NOMO-1 (cell line): ENCODE results near the gene ASB13.

Experiments
- DNase-seq, 2 experiments: peaks; one replicate each; lab custom pipeline; 2025; ENCODE audit not compliant: unreplicated experiment in 2 of 2; lab: John Stamatoyannopoulos, UW

Gene ASB13

DNA sequence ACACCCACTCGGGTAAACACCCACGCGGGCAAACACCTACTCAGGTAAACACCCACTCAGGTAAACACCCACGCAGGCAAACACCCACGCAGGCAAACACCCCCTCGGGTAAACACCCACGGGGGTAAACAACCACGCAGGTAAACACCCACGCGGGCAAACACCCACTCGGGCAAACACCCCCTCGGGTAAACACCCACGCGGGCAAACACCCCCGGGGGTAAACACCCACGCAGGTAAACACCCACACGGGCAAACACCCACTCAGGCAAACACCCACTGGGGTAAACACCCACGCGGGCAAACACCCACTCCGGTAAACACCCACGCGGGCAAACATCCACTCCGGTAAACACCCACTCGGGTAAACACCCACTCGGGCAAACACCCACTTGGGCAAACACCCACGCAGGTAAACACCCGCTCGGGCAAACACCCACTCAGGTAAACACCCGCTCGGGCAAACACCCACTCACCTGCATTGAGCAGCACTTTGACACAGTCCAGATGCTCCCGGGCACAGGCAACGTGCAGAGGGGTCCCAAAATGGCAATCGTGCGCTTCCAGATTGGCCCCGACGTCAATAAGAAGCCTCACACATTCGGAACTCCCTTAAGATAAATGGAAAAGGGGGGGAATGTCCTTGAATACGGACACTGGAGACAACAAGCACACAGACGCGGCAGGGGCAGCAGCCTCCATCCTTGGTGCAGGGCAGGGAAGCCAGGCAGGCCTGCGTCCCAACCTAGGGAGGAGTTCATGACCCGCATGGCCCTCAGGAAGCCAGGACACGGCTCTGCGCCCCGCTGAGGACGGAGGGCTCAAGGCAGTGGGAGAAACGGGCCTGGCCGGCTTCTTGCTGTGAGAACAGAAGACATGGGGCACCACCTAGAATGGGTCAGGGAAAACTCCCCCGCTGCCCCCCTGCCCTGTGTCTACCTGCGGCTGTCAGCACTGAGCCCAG, 17.6 kb downstream of the ASB13 start:
- DNase-seq: no peak

DNA sequence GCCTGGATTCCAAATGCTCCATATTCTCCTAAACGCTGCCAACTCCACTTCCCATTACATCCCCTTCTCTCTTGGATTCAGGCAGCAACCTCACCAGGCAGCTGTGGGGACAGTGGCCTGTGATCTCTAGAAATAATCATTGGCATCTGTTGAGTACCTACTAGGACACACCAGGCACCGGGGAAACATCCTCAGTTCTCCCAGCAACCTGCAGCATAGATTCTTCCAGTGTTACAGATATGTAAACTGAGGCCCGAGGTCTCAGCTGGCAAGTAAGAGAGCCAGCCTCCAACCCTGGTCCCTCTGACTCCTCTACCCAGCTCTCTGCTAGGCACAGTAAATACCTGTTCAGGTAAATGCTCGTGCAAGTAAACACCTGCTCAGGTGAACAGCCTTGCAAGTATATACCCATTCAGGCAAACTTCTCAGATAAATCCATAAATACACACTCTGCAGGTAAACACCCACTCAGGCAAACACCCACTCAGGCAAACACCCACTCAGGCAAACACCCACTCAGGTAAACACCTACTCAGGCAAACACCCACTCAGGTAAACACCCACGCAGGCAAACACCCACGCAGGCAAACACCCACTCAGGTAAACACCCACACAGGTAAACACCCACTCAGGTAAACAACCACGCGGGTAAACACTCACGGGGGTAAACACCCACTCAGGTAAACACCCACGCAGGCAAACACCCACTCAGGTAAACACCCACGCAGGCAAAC, 18.7 kb downstream of the ASB13 start:
- DNase-seq: no peak

DNA sequence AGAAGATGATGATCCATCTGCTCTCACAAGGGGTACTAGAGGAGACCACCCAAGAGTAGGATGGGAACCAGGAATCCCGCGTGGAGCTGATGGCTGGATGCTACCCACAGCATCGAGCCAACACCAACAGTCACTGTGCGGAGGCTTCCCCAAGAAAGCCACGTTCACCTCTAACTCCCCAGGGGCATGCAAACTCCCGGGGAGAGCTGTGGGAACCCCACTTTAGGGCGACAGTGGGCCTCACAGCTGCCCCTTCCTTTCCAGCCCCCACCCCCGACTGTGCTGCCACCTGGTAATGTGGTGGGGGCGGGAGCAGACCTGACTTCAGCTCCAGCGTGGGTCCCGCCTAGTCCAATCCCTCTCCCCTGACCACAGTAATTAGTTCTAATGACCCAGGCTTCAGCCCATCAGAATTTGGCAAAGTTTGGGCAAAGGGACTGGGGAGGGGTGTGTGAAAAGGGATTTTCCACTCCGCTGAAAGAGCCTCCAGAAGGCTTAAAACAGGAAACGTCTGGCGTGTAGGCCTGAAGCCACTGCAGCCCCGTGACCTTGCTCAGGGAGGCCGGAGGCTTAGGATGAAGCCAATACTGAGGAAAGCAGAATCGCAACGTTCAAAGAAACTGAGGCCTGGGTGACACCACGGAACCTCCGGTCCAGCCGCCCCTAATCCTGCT, 20.3 kb downstream of the ASB13 start:
- DNase-seq: no peak

DNA sequence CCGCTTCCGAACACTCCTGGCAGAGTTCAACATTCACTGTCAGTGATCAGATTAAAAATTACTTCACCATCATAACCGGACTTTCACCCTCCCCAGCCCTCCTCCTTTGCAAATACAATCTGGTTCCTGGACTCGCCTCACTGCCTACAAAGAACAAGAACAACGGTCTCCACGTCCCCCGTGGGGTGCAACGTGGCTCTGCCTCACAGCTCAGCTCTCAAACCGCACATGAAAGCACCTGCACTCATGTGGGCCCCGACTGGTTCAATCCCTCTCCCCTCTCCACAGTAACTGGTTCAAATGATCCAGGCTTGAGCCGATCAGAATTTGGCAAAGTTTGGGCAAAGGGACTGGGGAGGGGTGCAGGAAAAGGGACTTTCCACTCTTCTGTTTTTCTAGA, 21.0 kb downstream of the ASB13 start:
- no peak for DNase-seq

DNA sequence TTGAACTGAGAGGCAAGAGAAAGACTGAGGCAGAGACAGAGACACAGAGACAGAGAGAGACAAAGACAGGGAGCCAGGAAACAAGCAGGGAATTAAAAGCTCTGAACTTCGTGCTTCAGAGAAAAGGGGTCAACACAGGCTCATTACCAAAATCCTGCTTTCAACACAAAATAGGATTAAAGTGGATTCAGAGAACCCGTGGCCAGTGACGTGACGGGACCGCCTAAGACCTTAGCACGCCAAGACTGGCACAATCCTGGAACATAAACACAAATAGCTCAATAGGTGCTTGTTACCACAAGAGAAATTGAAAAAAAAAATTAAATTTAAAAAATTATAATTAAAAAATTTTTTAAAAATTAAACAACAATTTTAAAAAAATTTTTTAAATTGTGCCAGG, 21.5 kb downstream of the ASB13 start:
- no peak for DNase-seq

DNA sequence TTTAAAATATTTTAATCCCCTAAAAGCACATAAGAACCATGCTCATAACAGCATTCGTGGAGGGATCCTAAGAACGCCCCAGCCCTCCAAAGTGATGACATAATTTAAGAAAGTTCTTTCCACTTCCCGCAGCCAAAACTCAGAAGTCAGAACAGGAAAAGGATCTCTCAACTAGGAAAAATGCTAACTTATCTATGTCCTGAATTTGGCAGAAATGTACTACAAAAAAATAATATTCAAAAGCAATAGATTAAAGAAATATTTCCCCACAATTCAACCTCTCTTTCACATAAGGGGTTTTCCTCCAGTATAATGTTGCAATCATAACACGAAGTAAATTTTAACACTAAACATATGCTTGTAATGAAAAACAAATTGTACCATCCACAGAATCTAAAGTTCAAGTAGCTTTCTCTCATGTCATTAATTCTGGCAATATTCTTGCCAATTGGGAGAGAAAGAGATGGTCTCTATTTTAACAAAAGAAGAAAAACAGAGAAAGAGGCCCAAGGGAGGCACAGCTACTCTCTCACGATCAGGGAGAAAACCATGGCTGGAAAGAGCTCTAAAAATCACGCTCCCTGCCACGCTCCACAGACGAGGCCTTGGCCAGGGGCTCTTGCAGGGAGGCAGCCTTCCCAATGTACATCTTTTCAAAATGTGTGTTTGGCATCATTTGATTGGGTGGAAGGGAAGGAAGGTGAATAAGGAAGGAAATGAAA, 22.9 kb downstream of the ASB13 start:
- DNase-seq: no peak

DNA sequence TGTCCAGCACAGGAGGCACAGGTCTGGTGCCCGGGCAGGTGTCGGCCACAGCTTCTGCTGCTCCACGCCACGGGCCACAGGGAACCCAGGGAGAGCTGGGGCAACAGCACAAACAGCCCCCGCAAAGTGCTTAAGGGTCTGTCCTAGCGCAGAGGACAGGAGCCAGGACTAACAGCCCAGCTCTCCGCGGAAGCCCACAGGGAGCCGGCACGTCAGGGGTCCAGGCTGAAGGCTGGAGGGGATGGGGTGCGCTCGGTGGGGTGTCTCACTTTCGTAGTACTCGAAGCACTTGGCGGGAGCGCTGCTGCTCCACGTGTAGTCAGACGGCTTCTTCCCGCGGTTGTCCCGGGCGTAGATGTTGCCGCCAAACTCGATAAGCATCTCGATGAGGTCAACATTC, 24.9 kb downstream of the ASB13 start:
- no peak for DNase-seq

DNA sequence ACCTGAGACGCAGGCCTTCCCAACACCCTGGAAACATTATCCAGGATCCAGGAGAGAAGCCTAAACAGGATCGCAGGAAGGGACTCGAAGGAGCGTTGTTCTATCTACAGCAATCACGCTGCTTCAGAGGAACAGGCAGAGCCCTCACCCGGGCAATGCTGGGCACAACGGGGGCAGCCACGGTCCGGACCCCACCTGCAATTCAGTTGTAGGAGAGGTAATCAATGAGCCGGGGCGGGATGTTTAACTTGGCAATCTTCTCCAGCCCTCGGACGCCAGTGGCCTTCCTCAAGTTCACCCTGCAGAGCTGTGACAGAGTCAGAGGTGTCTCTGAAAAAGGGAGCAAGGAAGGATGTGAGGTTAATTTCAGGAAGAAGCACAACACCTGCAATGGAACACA, 25.9 kb downstream of the ASB13 start:
- no peak for DNase-seq

DNA sequence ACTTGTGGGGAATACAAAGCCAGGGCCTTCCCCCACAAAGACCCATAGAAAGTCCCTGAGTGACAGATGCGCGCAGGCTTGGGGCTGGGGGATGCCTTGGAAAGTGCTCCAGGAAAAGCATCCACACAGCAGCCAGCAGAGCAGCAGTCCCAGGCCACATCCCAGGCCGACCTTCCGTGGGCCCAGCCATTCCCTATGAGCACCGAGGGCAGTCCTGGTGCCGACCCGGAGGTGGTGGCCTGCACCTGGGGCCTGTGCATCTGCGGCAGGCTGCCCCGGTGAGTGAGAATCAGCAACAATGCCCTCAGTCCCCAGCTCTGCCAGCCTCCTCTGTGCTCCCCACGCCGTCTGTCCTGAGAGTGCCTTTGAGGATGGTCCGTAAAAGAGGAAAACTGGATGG, 26.4 kb downstream of the ASB13 start:
- no peak for DNase-seq

DNA sequence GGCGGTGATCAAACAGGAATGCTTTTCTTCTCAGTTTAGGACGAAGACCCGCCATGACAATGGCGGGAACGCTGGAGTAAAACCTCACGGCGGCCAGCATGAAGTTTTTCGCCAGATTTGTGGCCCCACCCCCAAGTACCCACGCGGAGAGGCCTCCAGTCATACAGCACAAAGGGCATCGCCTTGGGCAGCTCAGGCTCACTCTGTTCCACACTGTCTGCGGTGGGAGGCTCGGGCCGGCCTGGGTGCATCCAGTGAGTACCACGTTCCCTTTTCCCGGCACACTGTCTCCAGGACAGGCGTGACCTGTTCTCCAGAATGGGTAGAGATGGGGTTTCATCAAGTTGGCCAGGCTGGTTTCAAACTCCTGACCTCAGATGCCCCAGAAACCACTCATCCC, 27.3 kb downstream of the ASB13 start:
- no peak for DNase-seq

DNA sequence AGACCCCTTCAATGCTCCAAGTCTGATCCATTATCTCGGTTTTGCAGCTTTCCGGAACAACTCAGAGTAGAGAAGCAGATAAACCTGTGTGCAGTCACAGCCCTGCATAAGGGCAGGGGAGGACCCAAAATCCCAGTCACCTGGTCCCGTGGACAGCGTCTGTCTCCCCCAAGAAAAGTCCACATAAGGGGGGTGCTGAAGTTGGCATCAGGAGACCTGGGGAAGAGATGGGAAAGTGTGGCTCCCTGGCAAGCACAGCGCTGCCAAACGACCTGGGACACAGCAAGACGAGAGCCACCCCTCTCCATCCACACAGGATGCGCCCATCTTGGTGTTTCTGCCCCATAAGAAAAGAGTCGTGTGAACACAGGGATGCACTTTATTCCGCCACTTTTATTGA, 27.9 kb downstream of the ASB13 start:
- no peak for DNase-seq

DNA sequence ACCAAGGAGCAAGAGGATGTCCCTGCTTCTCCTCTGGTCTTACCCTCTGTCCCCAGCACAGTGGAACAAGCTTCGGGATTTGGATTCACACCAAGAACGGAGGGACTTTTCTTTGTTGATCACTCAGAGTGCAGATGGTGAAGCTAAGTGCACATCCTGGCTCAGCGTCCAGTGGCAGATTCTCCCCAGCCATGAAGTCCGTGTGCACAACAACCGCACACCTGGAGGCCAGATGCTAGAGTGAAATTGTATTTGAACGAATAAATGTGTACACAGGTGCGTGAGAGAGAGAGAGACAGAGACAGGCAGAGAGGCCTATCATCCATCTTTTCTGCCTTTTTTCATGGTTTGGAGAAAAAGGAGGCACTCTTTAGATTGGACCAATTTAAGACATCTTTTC, 31.5 kb downstream of the ASB13 start:
- DNase-seq: no peak

DNA sequence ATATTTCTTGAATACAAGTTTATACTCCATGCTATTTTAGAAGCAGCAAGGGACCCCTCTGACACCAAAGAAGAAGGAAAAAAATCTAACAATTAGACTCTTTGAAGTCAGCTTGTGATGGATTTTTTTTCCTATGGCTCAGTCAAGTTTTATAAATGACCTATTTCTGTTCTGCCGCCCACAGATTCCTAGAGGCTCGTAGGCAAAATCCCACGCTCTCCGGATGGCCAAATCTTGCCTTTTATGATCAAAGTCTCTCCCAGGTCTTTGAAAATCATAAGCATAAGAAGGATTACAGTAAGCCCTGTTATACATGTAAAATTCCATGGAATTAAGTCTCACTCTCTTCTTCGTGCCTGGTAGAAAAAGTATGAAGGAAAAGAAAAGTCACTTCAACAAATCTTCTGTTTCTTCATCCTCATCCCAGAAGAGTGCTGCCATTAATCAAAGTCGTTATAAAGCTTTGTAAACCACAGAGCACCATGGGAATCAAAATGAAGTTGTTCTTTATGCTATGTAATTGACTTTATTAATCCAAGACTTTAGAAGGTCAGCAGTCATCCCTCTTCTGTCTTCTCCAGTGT, 33.1 kb downstream of the ASB13 start:
- no peak for DNase-seq

DNA sequence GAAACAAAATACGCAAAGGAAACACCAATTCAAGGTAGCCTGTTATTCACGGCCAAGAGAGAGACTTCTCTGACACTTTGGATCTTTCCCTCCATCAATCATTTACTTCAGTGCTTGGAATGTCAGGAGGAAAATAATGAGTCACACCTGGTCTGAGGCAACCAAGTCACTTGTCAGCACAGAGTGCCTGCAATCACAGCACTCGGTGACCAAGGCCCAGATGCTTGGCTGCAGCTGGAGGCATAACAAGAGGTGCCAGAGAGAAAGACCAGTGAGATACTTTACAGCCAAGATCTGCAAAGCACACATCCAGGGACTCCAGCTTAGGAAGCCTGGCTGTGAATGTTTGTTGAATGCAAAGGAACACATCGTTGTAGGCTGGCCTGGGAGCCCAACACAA, 33.9 kb downstream of the ASB13 start:
- DNase-seq: no peak

DNA sequence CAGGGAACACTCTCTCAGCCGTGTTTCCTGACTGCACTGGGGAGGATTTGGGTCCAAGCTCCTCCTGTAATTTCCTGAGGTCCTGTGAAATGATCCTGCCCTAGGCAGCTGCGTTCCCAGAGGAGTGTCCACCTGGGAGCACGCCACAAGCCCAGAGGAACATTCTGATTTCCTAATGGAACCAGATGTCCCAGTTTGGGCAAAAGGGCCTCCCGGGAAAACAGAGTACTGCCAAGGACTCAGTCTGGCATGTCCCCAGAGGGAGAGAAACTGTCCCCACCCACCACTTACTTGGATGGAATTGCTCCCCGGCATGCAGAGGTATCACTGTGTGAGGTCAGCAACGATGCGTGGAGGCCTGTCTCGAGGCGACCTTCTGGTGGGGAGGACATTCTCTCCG, 34.5 kb downstream of the ASB13 start:
- no peak for DNase-seq

DNA sequence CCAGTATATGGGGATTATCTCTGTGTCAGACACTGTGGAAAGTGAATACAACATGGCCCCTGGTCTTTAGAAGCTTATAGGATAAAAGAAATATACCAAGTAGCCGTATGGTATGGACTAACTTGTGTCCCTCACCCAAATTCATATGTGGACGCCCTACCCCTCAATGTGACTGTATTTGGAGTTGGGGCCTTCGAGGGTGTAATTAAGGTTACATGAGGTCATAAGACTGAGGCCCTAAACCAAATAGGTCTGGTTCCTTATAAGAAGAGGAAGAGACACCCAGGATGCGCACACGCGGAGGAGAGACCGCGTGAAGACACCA, 36.3 kb downstream of the ASB13 start:
- no peak for DNase-seq

DNA sequence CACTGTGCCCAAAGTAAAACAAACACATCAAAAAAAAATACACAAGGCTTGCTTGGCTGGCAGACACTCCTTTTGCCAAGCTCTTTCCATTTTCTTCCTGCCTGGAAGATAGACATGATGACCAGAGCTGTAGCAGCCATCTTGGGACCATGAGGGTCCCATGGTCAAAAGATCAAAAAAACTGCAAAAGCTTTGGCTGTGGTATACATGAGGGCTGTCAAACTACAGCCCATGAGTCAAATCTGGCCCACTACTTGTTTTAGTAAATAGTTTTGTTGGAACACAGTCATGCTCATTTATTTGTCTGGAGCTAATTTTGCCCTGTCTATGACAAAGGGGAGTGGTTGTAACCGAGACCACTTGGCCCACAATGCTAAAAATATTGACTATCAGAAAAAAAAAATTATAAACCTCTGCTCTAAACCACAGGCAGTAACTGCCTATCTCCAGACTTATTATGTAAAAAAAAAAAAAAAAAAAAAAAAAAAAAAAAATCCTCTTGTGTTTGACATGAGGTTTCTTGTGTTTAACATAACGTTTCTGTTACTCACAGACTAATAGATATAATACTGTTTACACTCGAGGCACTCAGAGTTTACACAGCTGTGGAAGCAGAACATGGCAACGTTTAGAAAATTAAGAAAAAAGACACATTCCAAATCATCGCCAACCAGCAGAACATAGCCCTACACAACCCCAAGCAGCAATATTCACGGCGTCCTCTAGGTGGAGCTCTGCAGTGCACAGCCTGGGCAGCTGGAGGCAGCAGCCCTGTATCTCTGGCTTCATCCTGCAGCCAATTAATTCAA, 36.9 kb downstream of the ASB13 start:
- DNase-seq: peak; percentile 71 to 73

DNA sequence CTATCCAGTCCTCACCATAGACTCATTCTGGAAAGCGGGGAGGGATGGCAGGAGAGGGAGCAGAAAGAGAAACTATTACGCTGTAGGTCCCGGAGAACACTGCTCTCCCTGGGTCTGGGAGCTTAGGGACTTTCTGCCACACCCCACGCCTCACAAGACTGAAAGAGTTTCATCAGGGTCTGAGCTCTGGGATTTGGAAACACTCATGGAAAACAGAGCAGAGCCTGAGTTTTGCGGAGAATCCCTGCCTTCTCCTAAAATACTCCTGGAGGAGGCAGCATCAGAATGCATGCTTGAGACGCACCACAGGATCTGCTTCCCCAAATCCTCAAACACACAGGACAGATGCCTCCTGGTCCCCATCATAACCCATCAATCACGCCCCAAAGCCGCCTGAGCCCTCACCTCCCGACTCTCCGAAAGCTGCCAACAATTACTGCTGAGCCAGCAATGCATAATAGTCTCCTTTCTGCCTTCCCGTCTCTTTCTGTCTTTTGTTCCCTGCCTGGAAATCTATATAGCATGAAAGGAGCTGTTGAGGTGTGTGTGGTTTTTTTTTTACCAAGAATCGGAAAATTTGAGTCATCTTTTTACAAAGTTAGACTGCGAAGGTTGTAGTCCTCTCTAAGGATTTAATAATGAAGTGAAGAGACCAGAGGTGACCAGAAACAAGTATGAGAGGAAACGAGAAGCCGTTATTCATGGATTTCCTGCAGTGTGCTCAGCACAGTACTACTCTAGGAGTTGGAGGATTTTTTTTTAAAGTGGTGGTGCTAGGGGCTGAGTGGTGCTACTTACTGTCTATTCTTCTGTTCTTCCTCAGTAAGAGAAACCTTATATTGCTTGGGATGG, 37.7 kb downstream of the ASB13 start:
- no peak for DNase-seq

DNA sequence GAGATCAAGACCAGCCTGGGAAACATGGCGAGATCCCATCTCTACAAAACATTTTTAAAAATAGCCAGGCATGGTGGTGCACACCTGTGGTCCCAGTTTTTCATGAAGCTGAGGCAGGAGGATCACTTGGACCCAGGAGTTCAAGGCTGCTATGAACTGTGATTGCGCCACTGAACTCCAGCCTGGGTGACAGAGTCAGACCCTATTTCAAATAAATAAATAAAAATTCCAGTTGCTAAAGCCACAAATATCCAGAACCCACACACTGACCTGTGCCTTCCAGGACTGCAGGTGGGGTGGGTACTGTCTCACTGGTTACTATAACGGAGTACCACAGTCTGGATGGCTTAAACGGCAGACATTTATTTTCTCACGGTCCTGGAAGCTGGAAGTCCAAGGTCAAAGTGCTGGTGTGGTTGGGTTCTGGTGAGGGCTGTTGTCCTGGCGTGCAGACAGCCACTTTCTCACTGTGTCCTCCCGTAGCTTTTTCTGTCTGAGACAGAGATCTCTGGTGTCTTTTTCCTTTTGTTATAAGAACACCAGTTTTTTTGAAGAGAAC, 38.8 kb downstream of the ASB13 start:
- no peak for DNase-seq
